Measurements from ENCODE around the gene OR1L8. TPM values are rescaled to one million over a fixed set of nuclear protein-coding genes. Genes with fewer than 3 reads are reported as not detected.

OR1L8 gene
- total RNA-seq, 4 donors from 2014 or later, result not detected

DNA sequence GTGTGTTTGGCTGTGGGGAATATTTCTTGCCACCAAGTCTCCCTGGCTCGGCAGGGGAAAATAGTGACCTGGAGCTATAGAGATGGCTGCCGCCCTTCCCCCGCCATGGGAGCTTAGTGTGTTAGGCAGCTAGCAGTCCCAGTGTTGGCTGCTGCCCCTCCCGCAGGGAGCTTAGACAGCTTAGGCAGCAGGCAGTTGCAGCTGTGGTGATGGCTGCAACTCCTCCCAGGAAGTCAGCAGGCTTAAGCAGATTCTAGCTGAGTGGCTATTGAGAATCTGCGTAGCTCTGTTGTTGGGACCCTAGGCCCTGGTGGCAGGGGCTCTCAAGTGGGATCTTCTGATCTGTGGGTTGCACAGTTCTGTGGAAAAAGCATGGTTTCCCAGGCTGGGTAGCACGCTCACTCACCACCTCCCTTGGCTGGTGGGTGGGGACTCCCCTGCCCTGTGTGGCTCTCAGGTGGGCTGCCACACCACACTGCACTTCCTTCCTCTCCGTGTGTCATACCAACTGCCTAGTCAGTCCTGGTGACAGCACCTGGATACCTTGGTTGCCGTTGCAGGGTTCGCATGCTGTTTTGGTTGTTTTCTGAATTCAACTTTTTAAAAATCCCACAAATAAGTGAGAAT is 20.9 kb downstream of the OR1L8 start:
- WGBS, result 51% methylated on average over 5 of the region's 9 CpGs
- no peak for DNase-seq (ENCODE audit: extremely low spot score)
- no peaks in the 10 kb centered on the region for H3K27me3 ChIP-seq
- no peak for TF ChIP-seq POLR2A (IDR thresholded peaks at IDR 0.05; ENCODE audit: low read depth)
- TF ChIP-seq POLR2AphosphoS5 (IDR thresholded peaks at IDR 0.05), result no peak
- TF ChIP-seq, protein P1, sequence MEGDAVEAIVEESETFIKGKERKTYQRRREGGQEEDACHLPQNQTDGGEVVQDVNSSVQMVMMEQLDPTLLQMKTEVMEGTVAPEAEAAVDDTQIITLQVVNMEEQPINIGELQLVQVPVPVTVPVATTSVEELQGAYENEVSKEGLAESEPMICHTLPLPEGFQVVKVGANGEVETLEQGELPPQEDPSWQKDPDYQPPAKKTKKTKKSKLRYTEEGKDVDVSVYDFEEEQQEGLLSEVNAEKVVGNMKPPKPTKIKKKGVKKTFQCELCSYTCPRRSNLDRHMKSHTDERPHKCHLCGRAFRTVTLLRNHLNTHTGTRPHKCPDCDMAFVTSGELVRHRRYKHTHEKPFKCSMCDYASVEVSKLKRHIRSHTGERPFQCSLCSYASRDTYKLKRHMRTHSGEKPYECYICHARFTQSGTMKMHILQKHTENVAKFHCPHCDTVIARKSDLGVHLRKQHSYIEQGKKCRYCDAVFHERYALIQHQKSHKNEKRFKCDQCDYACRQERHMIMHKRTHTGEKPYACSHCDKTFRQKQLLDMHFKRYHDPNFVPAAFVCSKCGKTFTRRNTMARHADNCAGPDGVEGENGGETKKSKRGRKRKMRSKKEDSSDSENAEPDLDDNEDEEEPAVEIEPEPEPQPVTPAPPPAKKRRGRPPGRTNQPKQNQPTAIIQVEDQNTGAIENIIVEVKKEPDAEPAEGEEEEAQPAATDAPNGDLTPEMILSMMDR (IDR thresholded peaks at IDR 0.05), result no peak
- TF ChIP-seq EP300 (IDR thresholded peaks at IDR 0.05), result no peak
- no peaks in the 10 kb centered on the region for H3K36me3 ChIP-seq
- H3K27ac ChIP-seq (replicated peaks in 1 of 4), result no peak overlapping the region
- no peaks in the 10 kb centered on the region for H3K4me1 ChIP-seq
- intact Hi-C loops (cut with DNase I), result no loop called here
- H3K4me3 ChIP-seq, result no peak overlapping the region
- H3K9me3 ChIP-seq, result peaks cover 0 to 29% (median 4%) of the 10 kb centered on the region in 4 donors

DNA sequence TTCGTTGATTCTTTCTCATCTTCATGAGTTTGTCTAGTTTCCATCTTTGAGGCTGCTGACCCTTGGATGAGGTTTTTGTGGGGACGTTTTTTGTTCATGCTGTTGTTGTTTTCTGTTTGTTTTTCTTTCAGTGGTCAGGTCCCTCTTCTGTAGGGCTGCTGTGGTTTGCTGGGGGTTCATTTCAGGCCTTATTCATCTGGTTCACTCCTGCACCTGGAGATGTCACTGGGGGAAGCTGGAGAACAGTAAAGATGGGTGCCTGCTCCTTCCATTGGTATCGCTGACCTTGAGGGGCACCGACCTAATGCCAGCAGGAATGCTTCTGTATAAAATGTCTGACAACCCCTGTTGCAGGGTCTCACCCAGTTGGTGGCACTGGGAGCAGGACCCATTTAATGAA is 21.7 kb downstream of the OR1L8 start:
- Histone ChIP-seq H3K36me3 (no peaks in the 10 kb centered on the region), H3K4me1 (no peaks in the 10 kb centered on the region), H3K9me3 (peaks cover 0 to 29% (median 5%) of the 10 kb centered on the region in 4 donors), H3K27me3 (no peaks in the 10 kb centered on the region), H3K27ac (replicated peaks in 1 of 4) (no peak overlapping the region), H3K4me3 (no peak overlapping the region)
- intact Hi-C loops (cut with DNase I), result no loop called here
- TF ChIP-seq EP300 (IDR thresholded peaks at IDR 0.05) (no peak), POLR2AphosphoS5 (IDR thresholded peaks at IDR 0.05) (no peak), POLR2A (IDR thresholded peaks at IDR 0.05; ENCODE audit: low read depth) (no peak)
- TF ChIP-seq, protein P1 (IDR thresholded peaks at IDR 0.05), result no peak
- WGBS, result 81% methylated on average over 4 of the region's 4 CpGs
- no peak for DNase-seq (ENCODE audit: extremely low spot score)

DNA sequence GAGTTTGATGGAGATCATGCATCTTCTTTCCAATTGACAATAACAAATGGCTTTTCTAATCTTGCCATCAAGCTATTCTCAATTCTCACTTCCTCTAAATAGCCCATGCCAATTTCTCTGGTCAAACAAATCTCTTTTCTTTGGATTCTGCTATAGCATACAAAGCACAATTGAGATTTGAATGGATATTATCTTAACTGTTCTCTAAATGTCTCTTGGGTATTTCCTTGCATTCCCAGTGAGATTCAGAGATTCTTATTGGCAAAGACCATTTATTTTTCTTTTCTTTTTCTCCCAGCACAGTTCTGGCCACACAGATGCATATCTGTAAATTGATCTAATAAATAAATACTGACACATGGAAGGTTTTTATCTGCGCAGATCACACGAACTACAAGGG is 30.4 kb downstream of the OR1L8 start, which contains the start of gene OR1N2:
Gene OR1N2 (plus strand): TSS at position 301 of the 400 bp plus-strand sequence. CDS start 100 bp downstream, outside the sequence.
- no peak within 1 kb of the TSS for H3K27ac ChIP-seq (replicated peaks in 1 of 4)
- H3K36me3 ChIP-seq, result no peaks in the 10 kb centered on the region
- TF ChIP-seq POLR2A (IDR thresholded peaks at IDR 0.05; ENCODE audit: low read depth), result no peak
- TF ChIP-seq EP300 (IDR thresholded peaks at IDR 0.05), result no peak
- 63% methylated on average over 2 of the region's 2 CpGs for WGBS
- DNase-seq (ENCODE audit: extremely low spot score), result no peak
- H3K4me1 ChIP-seq, result no peaks in the 10 kb centered on the region
- H3K27me3 ChIP-seq, result no peaks in the 10 kb centered on the region
- H3K4me3 ChIP-seq, result no peak within 1 kb of the TSS
- H3K9me3 ChIP-seq, result peaks cover 0 to 4% (median 0%) of the 10 kb centered on the region in 4 donors
- intact Hi-C loops (cut with DNase I), result no loop called here

DNA sequence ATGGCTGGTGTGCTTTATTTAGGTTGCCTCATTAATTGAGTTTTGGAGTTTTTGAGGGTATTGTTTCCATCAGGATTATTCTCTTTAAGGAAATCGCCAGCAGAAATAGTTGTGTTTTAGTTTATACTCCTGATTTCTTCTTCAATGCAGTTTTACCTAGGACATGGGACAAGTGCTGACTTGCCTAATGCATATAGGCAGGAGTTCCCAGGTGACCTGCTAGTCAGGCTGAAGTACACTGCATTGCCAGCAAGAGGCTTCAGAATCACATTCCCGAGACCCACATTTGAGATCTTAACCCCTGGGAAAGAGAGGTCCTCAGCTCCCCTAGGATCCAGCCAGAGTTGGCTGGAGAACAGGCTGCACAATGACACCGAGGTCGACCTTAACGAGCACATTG is 31.8 kb downstream of the OR1L8 start:
- H3K27ac ChIP-seq (replicated peaks in 1 of 4), result no peak overlapping the region
- peaks cover 0 to 3% (median 0%) of the 10 kb centered on the region in 4 donors for H3K9me3 ChIP-seq
- H3K36me3 ChIP-seq, result no peaks in the 10 kb centered on the region
- TF ChIP-seq POLR2AphosphoS5 (IDR thresholded peaks at IDR 0.05) (no peak), POLR2A (IDR thresholded peaks at IDR 0.05; ENCODE audit: low read depth) (no peak), EP300 (IDR thresholded peaks at IDR 0.05) (no peak)
- TF ChIP-seq, protein P1 (IDR thresholded peaks at IDR 0.05), result no peak
- intact Hi-C loops (cut with DNase I), result no loop called here
- no peaks in the 10 kb centered on the region for H3K4me1 ChIP-seq
- 75% methylated on average over 5 of the region's 5 CpGs for WGBS
- no peaks in the 10 kb centered on the region for H3K27me3 ChIP-seq
- no peak for DNase-seq (ENCODE audit: extremely low spot score)
- no peak overlapping the region for H3K4me3 ChIP-seq

DNA sequence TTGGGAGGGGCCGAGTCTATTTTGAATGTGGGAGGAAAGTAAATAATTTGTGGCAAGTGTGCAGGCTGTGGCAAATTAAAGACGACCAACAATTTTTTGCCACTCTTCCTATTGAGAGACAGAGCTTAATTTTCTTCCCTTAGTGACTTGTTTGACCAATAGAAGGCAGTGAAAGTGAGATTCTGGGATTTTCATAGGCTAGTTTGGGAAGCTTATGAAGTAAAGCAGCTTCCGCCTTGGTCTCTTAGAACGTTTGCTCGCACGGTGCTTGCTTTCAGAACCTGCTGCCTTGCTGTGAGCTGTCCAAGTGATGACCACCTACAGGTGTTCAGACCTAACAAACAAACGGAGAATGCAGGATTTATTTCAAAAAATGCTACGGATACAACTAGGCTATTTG is 37.0 kb downstream of the OR1L8 start:
- Histone ChIP-seq H3K36me3 (no peaks in the 10 kb centered on the region), H3K27ac (replicated peaks in 1 of 4) (no peak overlapping the region), H3K4me3 (no peak overlapping the region), H3K9me3 (no peaks in the 10 kb centered on the region), H3K27me3 (no peaks in the 10 kb centered on the region), H3K4me1 (no peaks in the 10 kb centered on the region)
- TF ChIP-seq POLR2AphosphoS5 (IDR thresholded peaks at IDR 0.05), result no peak
- no peak for TF ChIP-seq POLR2A (IDR thresholded peaks at IDR 0.05; ENCODE audit: low read depth)
- intact Hi-C loops (cut with DNase I), result no loop called here
- WGBS, result 53% methylated on average over 8 of the region's 8 CpGs
- DNase-seq (ENCODE audit: extremely low spot score), result no peak

All from esophagus muscularis mucosa (tissue), 4 donors.